B cell (primary cell): ENCODE results near the gene NOS1AP. TPM values are rescaled to one million over a fixed set of nuclear protein-coding genes. Genes with fewer than 3 reads are reported as not detected.

Source experiments
- ATAC-seq: fragments of 200-7000 bp; cut with Tn5 transposase; one replicate; pipeline ENCODE4 v1.10.0; 2021; ENCODE audit warnings: low read depth, mild to moderate bottlenecking, moderate number of reproducible peaks, moderate library complexity
- CTCF ChIA-PET: fragments of 350-600 bp; sonication (Branson Sonifier 250); formaldehyde crosslinking; loops from one replicate; lab custom pipeline; 2021; ENCODE audit warnings: antibody characterized with exemption, inconsistent platforms; lab: Charles Lee
- POLR2A ChIA-PET: fragments of 350-600 bp; sonication (Branson Sonifier 250); formaldehyde crosslinking; loops from one replicate; lab custom pipeline; 2021; ENCODE audit warnings: antibody characterized with exemption; lab: Charles Lee
- DNase-seq: peaks from one replicate; pipeline ENCODE4 v3.0.0; 2013
- H2AFZ ChIP-seq: 2 replicates; pipeline ENCODE4 v1.6.1; 2012; ENCODE audit warnings: mild to moderate bottlenecking, low read depth, low read length; ENCODE audit not compliant: insufficient read depth, poor library complexity, severe bottlenecking
- H3K27ac ChIP-seq, 2 donors: 1 replicate in 1 of 2; 2 replicates in 1 of 2; pipeline ENCODE4 v1.5.1; 2012 to 2013; ENCODE audit warnings: low read length in 2 of 2, mild to moderate bottlenecking in 2 of 2, moderate library complexity in 1 of 2
- H3K27me3 ChIP-seq, 4 experiments: fragments of 200-600 bp in 1 of 4; sonication (generic) in 1 of 4; replicated peaks in 1 of 4; 1 replicate in 2 of 4; 2 replicates in 2 of 4; pipeline versions ENCODE4 v1.6.1 to v1.7.0; 2013 to 2016; ENCODE audit warnings: low read length in 3 of 4, mild to moderate bottlenecking in 2 of 4, mixed read lengths in 1 of 4, moderate library complexity in 1 of 4; ENCODE audit not compliant: insufficient read depth in 4 of 4, control insufficient read depth in 3 of 4; ENCODE audit errors: control extremely low read depth in 1 of 4
- H3K36me3 ChIP-seq, 2 experiments: replicated peaks in 1 of 2; 1 replicate in 1 of 2; 2 replicates in 1 of 2; pipeline versions ENCODE4 v1.6.1 to v1.7.1; 2013; ENCODE audit warnings: low read length in 1 of 2; ENCODE audit not compliant: insufficient read depth in 2 of 2, control insufficient read depth in 1 of 2; ENCODE audit errors: control extremely low read depth in 1 of 2, extremely low read depth in 1 of 2
- H3K4me1 ChIP-seq, 2 donors: fragments of 200-600 bp in 1 of 2; sonication (generic) in 1 of 2; 1 replicate in 1 of 2; 2 replicates in 1 of 2; pipeline versions ENCODE4 v1.5.1 to v1.6.1; 2013 to 2017; ENCODE audit warnings: low read length in 2 of 2; ENCODE audit not compliant: control insufficient read depth in 2 of 2, insufficient read depth in 2 of 2
- H3K4me2 ChIP-seq: replicated peaks from 2 replicates; pipeline ENCODE3; 2012; ENCODE audit warnings: mild to moderate bottlenecking, low read depth, low read length; ENCODE audit not compliant: poor library complexity, severe bottlenecking
- H3K4me3 ChIP-seq, 5 experiments: fragments of 200-600 bp in 1 of 5; sonication (generic) in 1 of 5; 1 replicate in 3 of 5; 2 replicates in 2 of 5; pipeline versions ENCODE4 v1.5.1 to v1.7.0; 2011 to 2016; ENCODE audit warnings: low read length in 4 of 5, mild to moderate bottlenecking in 4 of 5, low read depth in 2 of 5, control low read depth in 1 of 5, moderate library complexity in 1 of 5; ENCODE audit not compliant: insufficient read depth in 1 of 5; ENCODE audit errors: control extremely low read depth in 1 of 5, extremely low read depth in 1 of 5
- H3K79me2 ChIP-seq: fragments of 200-600 bp; sonication (generic); one replicate; pipeline ENCODE4 v1.6.0; 2016; ENCODE audit warnings: low read length; ENCODE audit not compliant: control insufficient read depth, insufficient read depth
- H3K9ac ChIP-seq: fragments of 200-600 bp; sonication (generic); 2 replicates; pipeline ENCODE4 v1.6.1; 2017; ENCODE audit warnings: mild to moderate bottlenecking, low read length, moderate library complexity
- H3K9me3 ChIP-seq, 3 donors: one replicate each; pipeline versions ENCODE4 v1.6.1 to v1.7.1; 2013; ENCODE audit warnings: low read length in 2 of 3; ENCODE audit not compliant: control insufficient read depth in 2 of 3, insufficient read depth in 1 of 3; ENCODE audit errors: control extremely low read depth in 1 of 3
- H4K20me1 ChIP-seq: 2 replicates; pipeline ENCODE4 v1.6.0; 2012; ENCODE audit warnings: mild to moderate bottlenecking, low read length; ENCODE audit not compliant: insufficient read depth, control insufficient read depth, poor library complexity, severe bottlenecking
- H3K27ac Mint-ChIP-seq: one replicate; pipeline ENCODE4 v1.8.0; 2021; ENCODE audit warnings: mixed read lengths
- H3K27me3 Mint-ChIP-seq: one replicate; pipeline ENCODE4 v1.8.0; 2021; ENCODE audit warnings: mixed read lengths
- H3K4me1 Mint-ChIP-seq: one replicate; pipeline ENCODE4 v1.8.0; 2021; ENCODE audit warnings: mixed read lengths
- H3K4me3 Mint-ChIP-seq: one replicate; pipeline ENCODE4 v1.8.0; 2021; ENCODE audit warnings: mixed read lengths
- H3K9me3 Mint-ChIP-seq: one replicate; pipeline ENCODE4 v1.8.0; 2022; ENCODE audit warnings: mixed read lengths; ENCODE audit not compliant: insufficient read depth
- CTCF ChIP-seq: fragments of 200-600 bp; IDR thresholded peaks from one replicate; pipeline ENCODE4 v1.8.0; 2022; ENCODE audit warnings: antibody characterized with exemption, mild to moderate bottlenecking
- EZH2 ChIP-seq: IDR thresholded peaks from 2 replicates; pipeline ENCODE4 v1.6.1; 2012; ENCODE audit warnings: borderline replicate concordance, low read depth, mild to moderate bottlenecking, moderate library complexity, low read length; ENCODE audit not compliant: insufficient read depth, poor library complexity, severe bottlenecking
- WGBS: methylation state at CpG from one replicate; pipeline ENCODE4 v1.1.5; 2013; ENCODE audit warnings: missing lambda C conversion rate; ENCODE audit not compliant: insufficient coverage; 5-methylcytosine and 5-hydroxymethylcytosine counted together
- intact Hi-C: fragments of 100-400 bp; cut with micrococcal nuclease; formaldehyde crosslinking; loops from one replicate; pipeline ENCODE4 v1.10.0; 2022
- polyA plus RNA-seq: library from polyadenylated mRNA; depleted of rRNA; stranded (reverse); fragments of >200 nt; gene quantifications from 2 replicates; pipeline ENCODE4 v1.2.3, GENCODE V29; 2012
- total RNA-seq, 2 donors: library from RNA; stranded (reverse); fragments of 120-200 nt in 1 of 2; gene quantifications; 1 replicate in 1 of 2; 2 replicates in 1 of 2; pipeline versions ENCODE4 v1.2.3 to v1.2.4, GENCODE V29; 2013 to 2022

The NOS1AP gene
- total and polyA plus RNA-seq, 2 donors (not counting 1 experiment from before 2014, with no cell fraction given), result 0.32 TPM; not detected in 1

- Mint-ChIP-seq H3K4me1 (peaks cover 10% of the 10 kb centered on the region), H3K27ac (no peak overlapping the region), H3K9me3 (no peaks in the 10 kb centered on the region), H3K4me3 (no peak overlapping the region), H3K27me3 (peaks cover 28% of the 10 kb centered on the region)
- ChIA-PET CTCF (interaction anchor here (0.6 to 1.2 kb wide), 6 partner anchors 17 to 354 kb away, joined by 4 to 6 read pairs (median 4); no protein-coding TSS in a partner anchor), POLR2A (no interaction called here)
- intact Hi-C loops, result loop anchor here (1.0 kb wide), 1 partner anchor 336 kb away; no protein-coding TSS in a partner anchor
- H3K36me3 ChIP-seq, result no peaks in the 10 kb centered on the region
- ATAC-seq (no peak), DNase-seq (peak; percentile 22)
- no peaks in the 10 kb centered on the region for H3K79me2 ChIP-seq
- no peaks in the 10 kb centered on the region for H3K9me3 ChIP-seq
- H3K4me1 ChIP-seq, result peaks cover 3 to 5% of the 10 kb centered on the region in 2 donors
- no peak overlapping the region for H3K9ac ChIP-seq
- no peak overlapping the region for H3K4me3 ChIP-seq
- no peak overlapping the region for H2AFZ ChIP-seq
- H3K27me3 ChIP-seq, result peaks cover 0 to 8% (median 0%) of the 10 kb centered on the region in 4 experiments
- no peaks in the 10 kb centered on the region for H4K20me1 ChIP-seq
- TF ChIP-seq CTCF (peak; percentile 68), EZH2 (no peak)
- no peak overlapping the region for H3K27ac ChIP-seq
- WGBS, result no CpG with 5 or more reads among the region's 4 CpGs
- no peak overlapping the region for H3K4me2 ChIP-seq
Observed at GRCh38 chr1:162391790-162392563, 322.5 kb downstream of the NOS1AP start.

GRCh38 chr1:162396201-162396906, 326.9 kb downstream of the NOS1AP start:
- Histone ChIP-seq H3K36me3 (no peaks in the 10 kb centered on the region), H3K27me3 (peaks cover 0 to 8% (median 2%) of the 10 kb centered on the region in 4 experiments), H3K4me2 (no peak overlapping the region), H3K79me2 (no peaks in the 10 kb centered on the region), H3K9me3 (no peaks in the 10 kb centered on the region), H4K20me1 (no peaks in the 10 kb centered on the region), H3K9ac (no peak overlapping the region), H3K4me3 (no peak overlapping the region), H2AFZ (no peak overlapping the region), H3K4me1 (no peaks in the 10 kb centered on the region), H3K27ac (no peak overlapping the region)
- Mint-ChIP-seq H3K4me1 (no peaks in the 10 kb centered on the region), H3K4me3 (no peak overlapping the region), H3K27ac (no peak overlapping the region), H3K9me3 (no peaks in the 10 kb centered on the region), H3K27me3 (peaks cover 39% of the 10 kb centered on the region)
- 55% methylated on average over 2 of the region's 3 CpGs for WGBS
- POLR2A ChIA-PET, result no interaction called here
- no peak for ATAC-seq
- TF ChIP-seq EZH2 (no peak), CTCF (no peak)
- CTCF ChIA-PET, result no interaction called here
- DNase-seq, result no peak
- intact Hi-C loops, result no loop called here
